Mesenchymal stem cell (in vitro differentiated cells and primary cell): ENCODE data around the gene PGAP1.

Experiments
- DNase-seq: peaks from one replicate; pipeline ENCODE4 v3.0.0-alpha.2; 2013
- H2AFZ ChIP-seq: one replicate; pipeline ENCODE4 v1.6.1; 2013; ENCODE audit warnings: low read depth, mild to moderate bottlenecking, control low read depth, inconsistent platforms, low read length, moderate library complexity
- H2AK5ac ChIP-seq: 2 replicates; pipeline ENCODE4 v1.6.1; 2013; ENCODE audit warnings: low read length, moderate library complexity, mild to moderate bottlenecking, inconsistent platforms; ENCODE audit not compliant: severe bottlenecking
- H2BK120ac ChIP-seq: one replicate; pipeline ENCODE4 v1.6.1; 2013; ENCODE audit warnings: low read depth, mild to moderate bottlenecking, inconsistent platforms, low read length, moderate library complexity
- H2BK12ac ChIP-seq, 2 experiments: one replicate each; pipeline ENCODE4 v1.6.1; 2013; ENCODE audit warnings: inconsistent platforms in 2 of 2, low read length in 2 of 2, mild to moderate bottlenecking in 2 of 2, moderate library complexity in 2 of 2, control low read depth in 1 of 2
- H2BK15ac ChIP-seq: one replicate; pipeline ENCODE4 v1.6.1; 2013; ENCODE audit warnings: mild to moderate bottlenecking, low read depth, inconsistent platforms; ENCODE audit not compliant: poor library complexity, severe bottlenecking
- H2BK5ac ChIP-seq: 2 replicates; pipeline ENCODE4 v1.6.1; 2013; ENCODE audit warnings: low read depth, mild to moderate bottlenecking, low read length, control low read depth, inconsistent platforms; ENCODE audit not compliant: poor library complexity, severe bottlenecking
- H3K14ac ChIP-seq, 2 experiments: one replicate each; pipeline ENCODE4 v1.6.1; 2013; ENCODE audit warnings: inconsistent platforms in 2 of 2, low read length in 2 of 2, control low read depth in 1 of 2, mild to moderate bottlenecking in 1 of 2, moderate library complexity in 1 of 2
- H3K18ac ChIP-seq, 2 experiments: one replicate each; pipeline ENCODE4 v1.6.1; 2013; ENCODE audit warnings: inconsistent platforms in 2 of 2, low read length in 2 of 2, control low read depth in 1 of 2, low read depth in 1 of 2, mild to moderate bottlenecking in 1 of 2
- H3K23ac ChIP-seq, 2 experiments: one replicate each; pipeline ENCODE4 v1.6.1; 2013; ENCODE audit warnings: inconsistent platforms in 2 of 2, low read length in 2 of 2, mild to moderate bottlenecking in 2 of 2, moderate library complexity in 2 of 2, control low read depth in 1 of 2
- H3K27ac ChIP-seq: 2 replicates; pipeline ENCODE4 v1.5.1; 2013; ENCODE audit warnings: mild to moderate bottlenecking, moderate library complexity, low read length, control low read depth, inconsistent platforms; ENCODE audit not compliant: poor library complexity, severe bottlenecking
- H3K27me3 ChIP-seq, 2 experiments: 2 replicates each; pipeline versions ENCODE4 v1.6.1 to v1.7.0; 2013; ENCODE audit warnings: low read length in 2 of 2, mild to moderate bottlenecking in 2 of 2, moderate library complexity in 2 of 2, control low read depth in 1 of 2, inconsistent platforms in 1 of 2; ENCODE audit not compliant: control insufficient read depth in 1 of 2, insufficient read depth in 1 of 2
- H3K36me3 ChIP-seq, 2 experiments: 2 replicates each; pipeline versions ENCODE4 v1.6.1 to v1.7.0; 2013; ENCODE audit warnings: low read length in 2 of 2, control low read depth in 1 of 2, inconsistent platforms in 1 of 2, low read depth in 1 of 2, mild to moderate bottlenecking in 1 of 2; ENCODE audit not compliant: insufficient read depth in 2 of 2, control insufficient read depth in 1 of 2
- H3K4ac ChIP-seq, 2 experiments: one replicate each; pipeline ENCODE4 v1.6.1; 2013; ENCODE audit warnings: inconsistent platforms in 2 of 2, low read length in 2 of 2, mild to moderate bottlenecking in 2 of 2, moderate library complexity in 2 of 2, control low read depth in 1 of 2, low read depth in 1 of 2
- H3K4me1 ChIP-seq: 2 replicates; pipeline ENCODE4 v1.6.1; 2013; ENCODE audit warnings: low read depth, low read length, control low read depth; ENCODE audit not compliant: control insufficient read depth, insufficient read depth
- H3K4me2 ChIP-seq: 2 replicates; pipeline ENCODE4 v1.6.1; 2013; ENCODE audit warnings: low read length, mild to moderate bottlenecking, inconsistent platforms; ENCODE audit not compliant: poor library complexity, severe bottlenecking
- H3K4me3 ChIP-seq, 2 experiments: 2 replicates each; pipeline versions ENCODE4 v1.5.1 to v1.7.0; 2013; ENCODE audit warnings: low read length in 2 of 2, mild to moderate bottlenecking in 2 of 2, control low read depth in 1 of 2, low read depth in 1 of 2; ENCODE audit not compliant: insufficient read depth in 1 of 2
- H3K79me1 ChIP-seq: replicated peaks from 2 replicates; pipeline ENCODE4 v1.6.1; 2013; ENCODE audit warnings: mild to moderate bottlenecking, control low read depth, low read length, inconsistent platforms; ENCODE audit not compliant: poor library complexity, severe bottlenecking
- H3K9ac ChIP-seq: 2 replicates; pipeline ENCODE4 v1.7.0; 2013; ENCODE audit warnings: mild to moderate bottlenecking, low read length, moderate library complexity
- H3K9me3 ChIP-seq: 2 replicates; pipeline ENCODE4 v1.7.0; 2013; ENCODE audit warnings: mild to moderate bottlenecking, low read length; ENCODE audit not compliant: control insufficient read depth
- H4K8ac ChIP-seq: one replicate; pipeline ENCODE4 v1.6.1; 2013; ENCODE audit warnings: inconsistent platforms, mild to moderate bottlenecking, low read length, moderate library complexity
- H4K91ac ChIP-seq: one replicate; pipeline ENCODE4 v1.6.1; 2013; ENCODE audit warnings: mild to moderate bottlenecking, low read length, inconsistent platforms
- WGBS: methylation state at CpG from one replicate; pipeline ENCODE4 v1.1.7; 2013; ENCODE audit warnings: mixed read lengths; 5-methylcytosine and 5-hydroxymethylcytosine counted together

The PGAP1 gene

DNA sequence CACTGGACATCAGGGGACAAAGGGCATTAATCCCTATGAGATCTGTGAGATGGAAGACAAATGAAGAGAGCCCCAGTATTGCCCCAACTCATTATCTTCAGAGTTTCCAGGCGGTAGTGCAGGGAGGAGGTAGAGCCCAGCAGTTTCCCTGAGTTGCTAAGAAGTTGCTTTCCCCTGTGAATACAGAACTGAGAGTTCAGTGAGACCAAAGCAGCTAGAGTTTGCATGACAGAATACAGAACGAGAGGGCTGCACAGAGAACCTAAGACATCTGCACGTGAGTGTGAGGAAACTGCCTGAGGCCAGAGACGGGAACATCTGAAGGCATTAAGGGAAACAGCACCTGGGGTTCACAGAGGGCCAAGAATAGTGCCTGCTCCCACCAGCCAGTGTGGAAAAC lies 18.1 kb upstream of the PGAP1 start:
- no peak overlapping the region for H3K18ac ChIP-seq
- no peak overlapping the region for H3K4me2 ChIP-seq
- WGBS = 53% methylated on average over 4 of the region's 4 CpGs

DNA sequence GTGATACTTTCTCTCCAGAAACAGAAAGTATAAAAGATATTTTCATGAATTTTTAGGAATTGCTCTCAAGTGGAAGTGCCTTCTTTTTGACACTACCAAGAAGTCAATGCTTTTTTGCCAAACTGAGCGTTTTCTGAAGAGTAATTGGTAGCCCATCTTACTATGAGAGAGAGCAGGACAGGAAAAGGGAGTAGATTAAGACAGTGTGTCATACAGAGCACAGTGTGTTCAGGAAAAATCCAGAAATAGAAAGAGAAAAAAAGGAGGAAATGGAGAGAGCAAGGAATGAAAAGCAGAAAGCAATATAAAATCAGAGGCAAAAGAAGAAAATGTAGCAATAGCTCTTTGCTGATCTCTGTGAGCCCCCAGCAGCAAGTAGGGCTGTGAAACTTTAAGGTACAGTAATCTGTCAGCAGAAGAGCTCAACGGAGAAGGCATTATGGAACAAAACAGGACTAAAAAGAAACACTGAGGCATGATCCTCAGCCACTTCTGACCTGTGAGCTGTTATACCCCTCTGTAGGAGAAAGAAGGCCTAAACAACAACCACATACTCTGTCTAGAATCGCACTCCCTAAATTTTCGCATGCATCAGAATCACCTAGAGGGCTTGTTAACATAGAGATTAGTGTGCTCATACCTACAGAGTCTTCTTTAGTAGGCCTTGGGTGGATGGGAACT lies 15.0 kb upstream of the PGAP1 start:
- H2BK12ac ChIP-seq = no peak overlapping the region
- H3K27ac ChIP-seq = no peak overlapping the region
- H3K14ac ChIP-seq = no peak overlapping the region
- no peak overlapping the region for H3K4ac ChIP-seq
- no peak overlapping the region for H4K8ac ChIP-seq
- no peaks in the 10 kb centered on the region for H3K79me1 ChIP-seq
- no peak overlapping the region for H3K4me2 ChIP-seq
- no peaks in the 10 kb centered on the region for H3K4me1 ChIP-seq
- no peak for DNase-seq
- WGBS = 71% methylated on average over 3 of the region's 4 CpGs
- no peak overlapping the region for H2BK15ac ChIP-seq
- no peaks in the 10 kb centered on the region for H3K9me3 ChIP-seq
- H2AFZ ChIP-seq = no peak overlapping the region
- H4K91ac ChIP-seq = no peak overlapping the region
- H3K4me3 ChIP-seq = no peak overlapping the region
- no peak overlapping the region for H3K18ac ChIP-seq
- H3K27me3 ChIP-seq = no peaks in the 10 kb centered on the region
- H3K36me3 ChIP-seq = no peaks in the 10 kb centered on the region
- no peak overlapping the region for H2BK5ac ChIP-seq
- no peak overlapping the region for H3K9ac ChIP-seq
- H2AK5ac ChIP-seq = no peak overlapping the region
- H2BK120ac ChIP-seq = no peak overlapping the region
- H3K23ac ChIP-seq = no peak overlapping the region

More for the DNA sequence above, 18.1 kb upstream of the PGAP1 start:
- Histone ChIP-seq H3K9me3 (no peaks in the 10 kb centered on the region), H2AFZ (no peak overlapping the region), H2BK12ac (no peak overlapping the region), H3K27ac (no peak overlapping the region), H3K36me3 (no peaks in the 10 kb centered on the region), H3K23ac (no peak overlapping the region), H3K4me1 (no peaks in the 10 kb centered on the region), H3K4ac (no peak overlapping the region), H3K4me3 (no peak overlapping the region), H4K91ac (no peak overlapping the region), H2BK5ac (no peak overlapping the region), H4K8ac (no peak overlapping the region), H2BK120ac (no peak overlapping the region), H2BK15ac (no peak overlapping the region), H3K14ac (no peak overlapping the region), H3K9ac (no peak overlapping the region), H3K27me3 (no peaks in the 10 kb centered on the region), H2AK5ac (no peak overlapping the region), H3K79me1 (no peaks in the 10 kb centered on the region)
- no peak for DNase-seq

DNA sequence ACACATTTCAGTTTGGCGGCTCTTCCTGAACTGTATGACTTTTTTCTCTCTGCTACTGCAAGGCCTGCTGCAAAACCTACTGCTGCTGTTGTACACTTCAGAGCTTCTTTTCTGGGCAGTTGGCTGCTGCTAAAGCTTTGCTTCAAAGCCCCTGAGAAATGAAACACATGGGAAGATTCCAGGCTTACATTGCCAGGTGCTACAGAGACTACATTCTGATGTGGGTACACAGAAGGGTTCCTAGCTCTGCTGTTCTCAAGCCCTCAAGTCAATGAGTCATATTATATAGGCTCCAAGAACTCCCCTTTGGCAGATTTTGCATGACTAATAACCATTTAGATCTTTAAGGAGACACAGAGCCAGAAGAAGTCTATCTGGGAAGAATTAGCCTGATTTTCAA lies 12.9 kb upstream of the PGAP1 start:
- WGBS = 94% methylated on average over 1 of the region's 1 CpG
- no peak overlapping the region for H2BK15ac ChIP-seq
- no peak overlapping the region for H3K14ac ChIP-seq
- no peak overlapping the region for H2BK12ac ChIP-seq
- H2AK5ac ChIP-seq = no peak overlapping the region
- no peaks in the 10 kb centered on the region for H3K4me1 ChIP-seq
- H3K9me3 ChIP-seq = no peaks in the 10 kb centered on the region
- H4K8ac ChIP-seq = no peak overlapping the region
- H4K91ac ChIP-seq = no peak overlapping the region
- H3K36me3 ChIP-seq = no peaks in the 10 kb centered on the region
- no peaks in the 10 kb centered on the region for H3K27me3 ChIP-seq
- no peak overlapping the region for H2BK5ac ChIP-seq
- no peak overlapping the region for H3K4ac ChIP-seq
- no peak overlapping the region for H3K23ac ChIP-seq
- no peaks in the 10 kb centered on the region for H3K79me1 ChIP-seq
- no peak overlapping the region for H2AFZ ChIP-seq
- no peak overlapping the region for H2BK120ac ChIP-seq
- H3K18ac ChIP-seq = no peak overlapping the region
- no peak overlapping the region for H3K4me2 ChIP-seq
- peak; percentile 37 for DNase-seq
- no peak overlapping the region for H3K27ac ChIP-seq
- H3K4me3 ChIP-seq = no peak overlapping the region
- no peak overlapping the region for H3K9ac ChIP-seq

DNA sequence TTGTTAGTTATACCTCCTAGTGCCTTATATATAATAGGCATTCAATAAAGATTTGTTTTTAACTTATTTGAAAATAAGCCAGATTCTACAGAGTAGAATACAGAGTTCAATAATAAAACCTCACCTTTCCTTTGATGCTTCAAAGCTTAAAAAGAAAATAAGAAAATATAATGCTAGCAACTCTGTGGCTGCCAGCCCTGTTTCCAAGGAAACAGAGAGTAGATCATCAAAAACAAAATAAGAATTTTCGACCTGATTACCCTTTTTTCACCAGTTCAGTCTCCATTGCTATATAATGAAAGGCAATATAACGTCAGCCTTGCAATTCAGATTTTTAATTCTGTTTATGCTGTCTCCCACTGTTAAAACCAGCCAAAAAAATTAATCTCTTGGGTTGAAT lies 8.9 kb upstream of the PGAP1 start:
- 31% methylated on average over 1 of the region's 2 CpGs for WGBS
- H3K27me3 ChIP-seq = no peaks in the 10 kb centered on the region
- no peak overlapping the region for H3K27ac ChIP-seq
- no peaks in the 10 kb centered on the region for H3K9me3 ChIP-seq
- no peak overlapping the region for H2BK12ac ChIP-seq
- H2BK15ac ChIP-seq = no peak overlapping the region
- no peak overlapping the region for H3K4me2 ChIP-seq
- H4K8ac ChIP-seq = no peak overlapping the region
- no peak overlapping the region for H2AK5ac ChIP-seq
- H3K4me1 ChIP-seq = no peaks in the 10 kb centered on the region
- H4K91ac ChIP-seq = no peak overlapping the region
- no peak overlapping the region for H3K23ac ChIP-seq
- H3K9ac ChIP-seq = no peak overlapping the region
- no peak overlapping the region for H3K4me3 ChIP-seq
- H2BK5ac ChIP-seq = no peak overlapping the region
- DNase-seq = no peak
- H2BK120ac ChIP-seq = no peak overlapping the region
- H3K79me1 ChIP-seq = no peaks in the 10 kb centered on the region
- H3K14ac ChIP-seq = no peak overlapping the region
- H3K18ac ChIP-seq = no peak overlapping the region
- H3K36me3 ChIP-seq = no peaks in the 10 kb centered on the region
- H2AFZ ChIP-seq = no peak overlapping the region
- no peak overlapping the region for H3K4ac ChIP-seq
